HFF-Myc (cell line): ENCODE measurements around the gene ZFR2.

Source experiments
- DNase-seq: peaks from one replicate; pipeline ENCODE4 v3.0.0-alpha.2; 2011; ENCODE audit warnings: low read depth; ENCODE audit errors: extremely low read depth
- H3K4me3 ChIP-seq: replicated peaks from 2 replicates; pipeline ENCODE4 v1.5.1; 2011; ENCODE audit warnings: low read depth, mild to moderate bottlenecking, control low read depth, low read length
- TF ChIP-seq, protein P1 (sequence below): IDR thresholded peaks from 2 replicates; pipeline ENCODE4 v1.5.1; 2012; ENCODE audit warnings: mild to moderate bottlenecking, low read depth, low read length, control low read depth; ENCODE audit errors: missing control alignments

The ZFR2 gene

DNA sequence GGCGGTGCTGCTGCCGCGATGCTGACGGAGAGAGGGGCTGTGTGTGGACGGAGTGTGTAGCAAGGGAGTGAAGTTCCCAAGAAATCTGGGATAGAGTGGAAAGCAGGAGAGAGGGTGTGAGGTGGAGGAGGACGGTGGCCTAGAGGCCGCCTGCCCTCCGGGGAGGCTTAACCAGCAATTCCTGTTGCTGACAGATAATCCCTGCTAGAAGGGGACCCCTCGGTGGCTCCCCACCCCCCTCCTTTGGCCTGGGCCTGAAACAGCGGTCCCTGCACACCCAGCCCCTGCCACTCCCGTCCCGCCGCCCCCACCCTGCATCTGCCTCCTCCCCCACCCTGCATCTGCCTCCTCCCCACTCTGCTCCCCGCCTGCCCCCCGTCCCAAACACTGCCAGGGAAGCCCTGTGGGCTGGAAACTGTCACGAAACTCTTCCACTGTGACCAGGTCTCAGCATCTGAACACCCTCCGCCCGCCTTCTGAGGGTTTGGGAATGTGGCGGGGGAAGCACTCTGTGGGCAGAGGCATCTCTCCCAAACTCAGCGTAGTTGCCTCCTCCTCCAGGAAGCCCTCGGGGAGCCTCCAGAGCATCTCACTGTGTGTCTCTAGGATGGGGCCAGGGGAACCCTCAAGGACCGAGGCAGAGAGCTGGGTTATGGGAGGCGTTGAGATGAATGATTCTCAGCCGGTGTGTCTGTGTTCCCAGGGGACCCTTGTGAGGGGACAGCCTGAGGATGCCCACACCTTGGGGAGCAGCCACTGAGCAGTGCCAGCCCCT lies 65.5 kb downstream of the ZFR2 start:
- TF ChIP-seq, protein P1, sequence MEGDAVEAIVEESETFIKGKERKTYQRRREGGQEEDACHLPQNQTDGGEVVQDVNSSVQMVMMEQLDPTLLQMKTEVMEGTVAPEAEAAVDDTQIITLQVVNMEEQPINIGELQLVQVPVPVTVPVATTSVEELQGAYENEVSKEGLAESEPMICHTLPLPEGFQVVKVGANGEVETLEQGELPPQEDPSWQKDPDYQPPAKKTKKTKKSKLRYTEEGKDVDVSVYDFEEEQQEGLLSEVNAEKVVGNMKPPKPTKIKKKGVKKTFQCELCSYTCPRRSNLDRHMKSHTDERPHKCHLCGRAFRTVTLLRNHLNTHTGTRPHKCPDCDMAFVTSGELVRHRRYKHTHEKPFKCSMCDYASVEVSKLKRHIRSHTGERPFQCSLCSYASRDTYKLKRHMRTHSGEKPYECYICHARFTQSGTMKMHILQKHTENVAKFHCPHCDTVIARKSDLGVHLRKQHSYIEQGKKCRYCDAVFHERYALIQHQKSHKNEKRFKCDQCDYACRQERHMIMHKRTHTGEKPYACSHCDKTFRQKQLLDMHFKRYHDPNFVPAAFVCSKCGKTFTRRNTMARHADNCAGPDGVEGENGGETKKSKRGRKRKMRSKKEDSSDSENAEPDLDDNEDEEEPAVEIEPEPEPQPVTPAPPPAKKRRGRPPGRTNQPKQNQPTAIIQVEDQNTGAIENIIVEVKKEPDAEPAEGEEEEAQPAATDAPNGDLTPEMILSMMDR, result no peak
- H3K4me3 ChIP-seq, result no peak overlapping the region
- no peak for DNase-seq

DNA sequence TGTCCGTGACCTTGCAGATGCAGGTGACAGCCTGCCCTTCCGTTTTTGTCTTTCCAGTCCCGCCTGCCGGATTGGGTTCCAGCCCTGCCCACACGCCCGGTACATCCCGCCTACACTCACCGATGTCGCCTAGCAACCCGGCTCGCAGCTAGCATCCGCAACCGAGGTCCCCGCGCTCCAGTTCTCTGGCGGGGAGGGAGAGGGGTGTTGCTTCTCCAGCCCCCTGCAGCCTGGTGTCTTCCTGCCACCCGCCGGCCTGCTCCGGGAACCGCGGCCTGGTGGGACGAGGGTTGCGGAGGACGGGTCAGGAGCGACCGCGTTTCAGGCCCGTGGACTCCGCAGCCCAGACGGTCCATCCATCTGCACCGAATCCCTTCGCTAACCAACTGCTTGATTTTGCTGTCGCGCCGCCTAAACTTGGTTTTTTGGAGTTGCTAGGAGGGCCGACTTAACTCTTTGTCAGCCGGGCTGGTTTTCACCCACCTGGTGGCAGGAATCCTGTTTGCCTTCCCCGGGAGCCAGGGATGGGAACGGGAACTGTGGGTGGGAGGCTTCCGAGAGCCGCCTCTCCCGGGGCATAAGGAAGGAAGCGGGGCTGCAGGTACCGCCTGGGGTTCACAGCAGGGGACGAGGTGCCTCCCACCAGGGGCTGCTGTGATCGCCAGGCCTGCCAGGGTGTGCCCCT lies 67.3 kb downstream of the ZFR2 start:
- DNase-seq, result no peak
- H3K4me3 ChIP-seq, result no peak overlapping the region
- TF ChIP-seq, protein P1, result peak; percentile 32

DNA sequence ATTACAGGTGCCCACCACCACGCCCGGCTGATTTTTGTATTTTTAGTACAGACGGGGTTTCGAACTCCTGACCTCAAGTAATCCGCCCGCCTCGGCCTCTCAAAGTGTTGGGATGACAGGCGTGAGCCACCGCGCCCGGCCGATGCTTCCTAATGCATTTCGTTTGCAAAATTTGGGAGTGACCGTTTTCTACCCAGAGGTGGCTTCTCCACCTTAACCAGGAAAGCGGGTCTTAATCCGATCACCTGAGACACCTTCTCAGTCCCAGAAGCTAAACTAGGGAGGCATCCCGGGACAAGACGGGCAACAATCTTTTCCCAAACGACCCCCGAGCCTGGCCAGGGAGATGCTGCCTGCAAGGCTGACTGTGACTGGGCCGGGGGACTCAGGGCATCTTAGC lies 67.8 kb downstream of the ZFR2 start:
- no peak for DNase-seq
- H3K4me3 ChIP-seq, result no peak overlapping the region
- TF ChIP-seq, protein P1, result no peak

DNA sequence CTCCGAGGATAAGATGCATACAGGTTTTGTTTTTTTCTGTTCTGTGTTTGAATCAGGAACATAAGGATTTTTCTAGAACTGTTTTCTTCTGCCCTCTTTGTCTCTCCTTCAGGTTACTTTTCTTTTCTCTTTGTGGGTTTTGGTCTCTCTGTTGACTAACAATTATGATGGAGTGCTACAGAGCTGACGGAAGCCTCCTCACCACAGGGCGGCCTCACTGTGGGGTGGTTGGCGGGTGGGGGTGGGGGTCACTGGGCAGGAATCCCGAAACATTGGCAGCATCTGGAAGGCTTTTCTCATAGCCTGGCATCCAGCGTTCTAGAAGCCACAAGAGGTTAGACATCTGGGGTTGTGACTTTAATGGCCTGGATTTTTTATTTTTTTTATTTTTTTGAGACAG lies 70.7 kb downstream of the ZFR2 start:
- no peak overlapping the region for H3K4me3 ChIP-seq
- TF ChIP-seq, protein P1, result no peak
- DNase-seq, result no peak

DNA sequence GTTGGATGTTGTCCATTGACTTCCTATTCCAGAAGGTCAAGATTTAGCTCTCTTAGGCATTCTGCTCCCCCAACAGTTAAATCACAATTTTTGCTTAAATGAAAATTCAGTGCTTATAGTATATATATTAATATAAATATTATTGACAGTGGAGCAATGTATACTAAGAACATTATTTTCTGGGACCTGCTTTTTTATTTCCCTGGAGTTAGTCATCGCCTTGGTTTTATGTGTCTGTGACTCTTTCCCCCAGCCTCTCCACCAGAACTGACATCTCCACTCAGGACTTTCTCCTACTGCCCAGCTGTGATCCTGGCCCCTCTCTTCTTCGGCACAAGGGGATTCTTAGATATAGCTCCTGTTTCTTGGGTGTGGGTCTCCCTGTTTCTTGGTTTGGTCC lies 72.5 kb downstream of the ZFR2 start:
- TF ChIP-seq, protein P1, result no peak
- no peak overlapping the region for H3K4me3 ChIP-seq
- DNase-seq, result no peak

DNA sequence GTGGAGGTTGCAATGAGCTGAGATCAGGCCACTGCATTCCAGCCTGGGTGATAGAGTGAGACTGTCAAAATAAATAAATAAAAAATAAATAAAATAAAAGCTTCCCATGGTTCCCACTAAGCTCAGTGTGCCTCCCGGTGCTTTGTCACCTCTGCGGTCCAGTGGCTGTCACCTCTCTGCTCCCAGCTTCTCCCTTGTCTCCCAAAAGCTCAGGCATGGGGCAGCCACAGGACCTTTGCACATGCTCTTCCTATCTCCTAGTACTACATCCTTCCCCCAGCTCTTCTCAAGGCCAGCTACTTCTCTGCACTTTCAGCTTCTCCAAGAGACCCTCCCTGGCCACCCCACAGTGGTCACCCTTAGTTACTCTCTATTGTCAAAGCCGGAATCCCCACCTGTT lies 75.0 kb downstream of the ZFR2 start:
- no peak overlapping the region for H3K4me3 ChIP-seq
- TF ChIP-seq, protein P1, result no peak
- DNase-seq, result no peak
